ENCODE data around the gene AGR2. TPM values are rescaled to one million over a fixed set of nuclear protein-coding genes. Genes with fewer than 3 reads are reported as not detected.

The AGR2 gene
- polyA plus RNA-seq, 3 donors, result not detected

DNA sequence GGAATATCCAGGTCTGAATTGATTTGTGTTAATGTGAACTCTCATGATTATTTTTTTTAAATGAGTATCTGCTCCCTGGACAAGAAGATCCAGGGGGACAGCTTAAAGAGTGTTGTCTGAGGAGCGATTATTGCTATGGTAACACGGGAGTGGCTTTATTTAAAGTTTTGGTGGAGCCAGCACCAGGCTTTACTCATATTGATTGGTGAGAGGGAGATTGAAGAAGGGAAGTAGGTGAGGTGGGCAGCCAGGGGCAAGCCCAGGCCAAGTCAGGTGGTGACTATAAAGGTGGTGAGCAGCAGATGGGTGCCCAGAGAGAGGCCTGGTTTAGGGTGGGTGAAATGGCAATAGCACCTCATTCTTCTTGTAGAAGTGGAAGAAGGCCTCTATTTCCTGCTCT, 10.2 kb upstream of the AGR2 start:
- Histone ChIP-seq H3K79me2 (ENCODE audit: insufficient read depth, low read length) (no peaks in the 10 kb centered on the region), H3K4me3 (replicated peaks in 1 of 3; ENCODE audit: low read depth in 2 of 3, low read length in 3 of 3) (no peak overlapping the region), H2AFZ (ENCODE audit: insufficient read depth, low read depth, low read length, poor library complexity, severe bottlenecking) (peak overlapping the region; percentile 41), H3K4me2 (replicated peaks; ENCODE audit: extremely low read depth, low read length, poor library complexity, severe bottlenecking) (no peak overlapping the region), H3K9ac (ENCODE audit: insufficient read depth, low read length, poor library complexity, severe bottlenecking) (no peak overlapping the region), H4K20me1 (ENCODE audit: insufficient read depth, low read length) (no peaks in the 10 kb centered on the region), H3K27me3 (ENCODE audit: control insufficient read depth in 2 of 2, insufficient read depth in 2 of 2, low read length in 2 of 2) (no peaks in the 10 kb centered on the region), H3K27ac (ENCODE audit: low read depth in 1 of 2, low read length in 2 of 2) (no peak overlapping the region), H3K9me3 (replicated peaks in 1 of 2; ENCODE audit: control insufficient read depth in 1 of 2, insufficient read depth in 1 of 2, low read length in 2 of 2) (no peaks in the 10 kb centered on the region), H3K4me1 (ENCODE audit: control insufficient read depth in 1 of 2, insufficient read depth in 2 of 2, low read length in 2 of 2) (peaks cover 22 to 44% of the 10 kb centered on the region in 2 donors), H3K36me3 (replicated peaks in 1 of 2; ENCODE audit: control insufficient read depth in 1 of 2, insufficient read depth in 2 of 2, low read length in 2 of 2) (no peaks in the 10 kb centered on the region)
- Mint-ChIP-seq H3K36me3 (no peaks in the 10 kb centered on the region), H3K27ac (peak overlapping the region in 1 of 7 donors; percentile 64), H3K4me1 (peaks cover 38% of the 10 kb centered on the region), H3K4me3 (no peak overlapping the region), H3K9me3 (no peaks in the 10 kb centered on the region), H3K27me3 (ENCODE audit: low read depth in 3 of 3) (no peaks in the 10 kb centered on the region)
- WGBS (ENCODE audit: insufficient coverage), result 95% methylated on average over 2 of the region's 2 CpGs
- TF ChIP-seq, protein P1, sequence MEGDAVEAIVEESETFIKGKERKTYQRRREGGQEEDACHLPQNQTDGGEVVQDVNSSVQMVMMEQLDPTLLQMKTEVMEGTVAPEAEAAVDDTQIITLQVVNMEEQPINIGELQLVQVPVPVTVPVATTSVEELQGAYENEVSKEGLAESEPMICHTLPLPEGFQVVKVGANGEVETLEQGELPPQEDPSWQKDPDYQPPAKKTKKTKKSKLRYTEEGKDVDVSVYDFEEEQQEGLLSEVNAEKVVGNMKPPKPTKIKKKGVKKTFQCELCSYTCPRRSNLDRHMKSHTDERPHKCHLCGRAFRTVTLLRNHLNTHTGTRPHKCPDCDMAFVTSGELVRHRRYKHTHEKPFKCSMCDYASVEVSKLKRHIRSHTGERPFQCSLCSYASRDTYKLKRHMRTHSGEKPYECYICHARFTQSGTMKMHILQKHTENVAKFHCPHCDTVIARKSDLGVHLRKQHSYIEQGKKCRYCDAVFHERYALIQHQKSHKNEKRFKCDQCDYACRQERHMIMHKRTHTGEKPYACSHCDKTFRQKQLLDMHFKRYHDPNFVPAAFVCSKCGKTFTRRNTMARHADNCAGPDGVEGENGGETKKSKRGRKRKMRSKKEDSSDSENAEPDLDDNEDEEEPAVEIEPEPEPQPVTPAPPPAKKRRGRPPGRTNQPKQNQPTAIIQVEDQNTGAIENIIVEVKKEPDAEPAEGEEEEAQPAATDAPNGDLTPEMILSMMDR (IDR thresholded peaks at IDR 0.05), result no peak
- no peak for DNase-seq
- intact Hi-C loops (cut with micrococcal nuclease), result no loop called here

DNA sequence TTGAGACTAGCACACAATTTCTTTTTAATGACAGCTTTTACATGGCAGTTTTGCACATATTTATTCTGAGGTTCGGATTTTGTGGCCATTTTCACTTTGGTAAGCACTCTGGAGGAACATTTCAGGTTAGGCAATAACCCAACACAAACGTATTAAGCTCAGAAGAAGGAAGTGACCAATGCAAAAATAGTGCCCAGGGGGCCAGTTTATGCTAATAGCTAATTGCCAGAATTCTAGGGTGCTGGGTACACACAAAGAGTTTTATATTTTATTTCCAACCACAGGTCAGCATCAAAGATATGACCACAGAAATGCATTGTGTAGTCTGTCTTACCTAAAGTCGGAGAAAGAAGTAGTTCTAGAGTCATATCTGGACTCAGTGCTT, 8.4 kb upstream of the AGR2 start:
- TF ChIP-seq, protein P1 (IDR thresholded peaks at IDR 0.05), result no peak
- Mint-ChIP-seq H3K4me1 (peaks cover 38% of the 10 kb centered on the region), H3K4me3 (no peak overlapping the region), H3K27me3 (ENCODE audit: low read depth in 3 of 3) (no peaks in the 10 kb centered on the region), H3K27ac (peak overlapping the region in 2 of 7 donors; percentile 27 to 53), H3K9me3 (no peaks in the 10 kb centered on the region), H3K36me3 (no peaks in the 10 kb centered on the region)
- Histone ChIP-seq H3K4me3 (replicated peaks in 1 of 3; ENCODE audit: low read depth in 2 of 3, low read length in 3 of 3) (no peak overlapping the region), H3K79me2 (ENCODE audit: insufficient read depth, low read length) (no peaks in the 10 kb centered on the region), H4K20me1 (ENCODE audit: insufficient read depth, low read length) (no peaks in the 10 kb centered on the region), H3K36me3 (replicated peaks in 1 of 2; ENCODE audit: control insufficient read depth in 1 of 2, insufficient read depth in 2 of 2, low read length in 2 of 2) (no peaks in the 10 kb centered on the region), H3K4me1 (ENCODE audit: control insufficient read depth in 1 of 2, insufficient read depth in 2 of 2, low read length in 2 of 2) (peaks cover 22 to 44% of the 10 kb centered on the region in 2 donors), H3K9ac (ENCODE audit: insufficient read depth, low read length, poor library complexity, severe bottlenecking) (no peak overlapping the region), H2AFZ (ENCODE audit: insufficient read depth, low read depth, low read length, poor library complexity, severe bottlenecking) (no peak overlapping the region), H3K9me3 (replicated peaks in 1 of 2; ENCODE audit: control insufficient read depth in 1 of 2, insufficient read depth in 1 of 2, low read length in 2 of 2) (no peaks in the 10 kb centered on the region), H3K27ac (ENCODE audit: low read depth in 1 of 2, low read length in 2 of 2) (peak overlapping the region in 1 of 2 donors; percentile 52), H3K4me2 (replicated peaks; ENCODE audit: extremely low read depth, low read length, poor library complexity, severe bottlenecking) (peak overlapping the region; percentile 42), H3K27me3 (ENCODE audit: control insufficient read depth in 2 of 2, insufficient read depth in 2 of 2, low read length in 2 of 2) (no peaks in the 10 kb centered on the region)
- 0% methylated on average over 1 of the region's 3 CpGs for WGBS (ENCODE audit: insufficient coverage)
- intact Hi-C loops (cut with micrococcal nuclease), result no loop called here
- DNase-seq, result peak; percentile 28 to 37 (median 28)
